GM12878 (cell line): Measurements from ENCODE around the gene GATAD2B. TPM values are rescaled to one million over a fixed set of nuclear protein-coding genes. Genes with fewer than 3 reads are reported as not detected.

Source experiments
- ATAC-seq: fragments of 200-7000 bp; cut with Tn5 transposase; 3 replicates; pipeline ENCODE4 v1.9.1; 2020; ENCODE audit warnings: mild to moderate bottlenecking, moderate library complexity
- BruUV-seq: library from RNA; stranded (reverse); fragments of 400-500 nt; replicated peaks from 2 replicates; lab custom pipeline; 2021; lab: Mats Ljungman, UMichigan
- CTCF ChIA-PET: fragments of 300-600 bp; sonication (Branson Sonifier 250); formaldehyde crosslinking; extraction: SDS; loops from one replicate; lab custom pipeline; 2021; ENCODE audit warnings: inconsistent platforms; lab: Yijun Ruan, JAX
- POLR2A ChIA-PET: fragments of 350-600 bp; formaldehyde crosslinking; extraction: SDS; loops from one replicate; lab custom pipeline; 2021; ENCODE audit warnings: inconsistent platforms; lab: Charles Lee
- RAD21 ChIA-PET: fragments of 300-600 bp; sonication (Branson Sonifier 250); formaldehyde crosslinking; loops from one replicate; lab custom pipeline; 2023; ENCODE audit warnings: antibody characterized with exemption; ENCODE audit not compliant: unreplicated experiment; lab: Charles Lee
- SMC1A ChIA-PET: fragments of 300-600 bp; sonication (Branson Sonifier 250); formaldehyde crosslinking; loops from one replicate; lab custom pipeline; 2023; ENCODE audit not compliant: unreplicated experiment, uncharacterized antibody; lab: Charles Lee
- DNase-seq: peaks from one replicate; pipeline ENCODE4 v3.0.0-alpha.2; 2011; ENCODE audit warnings: low read depth, low spot score
- FAIRE-seq: peaks from 3 replicates; lab custom pipeline; 2011; peaks lifted over from hg19 to GRCh38; lab: Jason Lieb, UNC
- H2AFZ ChIP-seq: 2 replicates; pipeline ENCODE4 v1.6.0; 2011; ENCODE audit warnings: low read depth, low read length, control low read depth; ENCODE audit not compliant: control insufficient read depth
- H3K27ac ChIP-seq: 2 replicates; pipeline ENCODE4 v1.5.1; 2011; ENCODE audit warnings: control low read depth; ENCODE audit not compliant: control insufficient read depth, insufficient read depth
- H3K27me3 ChIP-seq, 2 experiments: replicated peaks in 1 of 2; 2 replicates each; pipeline versions ENCODE4 v1.6.0 to v1.6.1; 2011; ENCODE audit warnings: low read length in 1 of 2; ENCODE audit not compliant: control insufficient read depth in 2 of 2, insufficient read depth in 2 of 2
- H3K36me3 ChIP-seq, 2 experiments: 2 replicates each; pipeline ENCODE4 v1.5.1; 2011; ENCODE audit warnings: low read length in 1 of 2; ENCODE audit not compliant: control insufficient read depth in 2 of 2, insufficient read depth in 2 of 2
- H3K4me1 ChIP-seq: 2 replicates; pipeline ENCODE4 v1.6.1; 2011; ENCODE audit warnings: mild to moderate bottlenecking, low read length, moderate library complexity, mixed read lengths; ENCODE audit not compliant: control insufficient read depth, insufficient read depth
- H3K4me2 ChIP-seq: 2 replicates; pipeline ENCODE4 v1.6.0; 2011; ENCODE audit warnings: control low read depth; ENCODE audit not compliant: control insufficient read depth, insufficient read depth
- H3K4me3 ChIP-seq: fragments of 200-600 bp; sonication (generic); 2 replicates; pipeline ENCODE4 v1.5.1; 2016
- H3K79me2 ChIP-seq: 2 replicates; pipeline ENCODE4 v1.6.0; 2011; ENCODE audit warnings: low read length; ENCODE audit not compliant: control insufficient read depth, insufficient read depth
- H3K9ac ChIP-seq: 2 replicates; pipeline ENCODE4 v1.8.0; 2011; ENCODE audit warnings: low read length, control low read depth, mixed read lengths; ENCODE audit not compliant: control insufficient read depth, insufficient read depth
- H3K9me3 ChIP-seq: replicated peaks from 3 replicates; pipeline ENCODE4 v1.5.1; 2011; ENCODE audit warnings: mild to moderate bottlenecking, low read length; ENCODE audit not compliant: control insufficient read depth, insufficient read depth
- H4K20me1 ChIP-seq: 2 replicates; pipeline ENCODE4 v1.6.0; 2011; ENCODE audit not compliant: control insufficient read depth, insufficient read depth
- CHD4 ChIP-seq: fragments of 200-600 bp; sonication (generic); IDR thresholded peaks from 2 replicates; pipeline ENCODE4 v1.6.1; 2016; ENCODE audit warnings: mild to moderate bottlenecking
- CTCF ChIP-seq, 3 experiments: IDR thresholded peaks in 2 of 3; conservative IDR thresholded peaks in 1 of 3; 2 replicates each; pipeline ENCODE4 v1.5.1; 2011; ENCODE audit warnings: low read depth in 3 of 3, low read length in 3 of 3, mild to moderate bottlenecking in 3 of 3, control low read depth in 2 of 3, moderate library complexity in 2 of 3, inconsistent platforms in 1 of 3, mixed read lengths in 1 of 3; ENCODE audit not compliant: control insufficient read depth in 2 of 3, insufficient read depth in 1 of 3; ENCODE audit errors: extremely low read depth in 1 of 3
- IKZF1 ChIP-seq: fragments of 450-650 bp; conservative IDR thresholded peaks from 2 replicates; pipeline ENCODE4 v1.6.1; 2017; ENCODE audit warnings: antibody characterized with exemption, mild to moderate bottlenecking
- MXI1 ChIP-seq: fragments of 150-350 bp; IDR thresholded peaks from 2 replicates; pipeline ENCODE4 v1.6.1; 2011; ENCODE audit warnings: low read depth, mild to moderate bottlenecking, inconsistent platforms, low read length, improper control_type of control experiment
- PBX3 ChIP-seq: IDR thresholded peaks from 2 replicates; pipeline ENCODE4 v1.6.1; 2011; ENCODE audit warnings: mild to moderate bottlenecking, low read depth, low read length, moderate library complexity; ENCODE audit not compliant: insufficient replicate concordance
- PKNOX1 ChIP-seq: fragments of 450-650 bp; IDR thresholded peaks from 2 replicates; pipeline ENCODE4 v1.6.1; 2016; ENCODE audit warnings: mild to moderate bottlenecking
- RAD21 ChIP-seq: IDR thresholded peaks from 2 replicates; pipeline ENCODE4 v1.6.1; 2011; ENCODE audit warnings: mild to moderate bottlenecking, low read depth, low read length, moderate library complexity; ENCODE audit not compliant: insufficient read depth
- RUNX3 ChIP-seq: IDR thresholded peaks from 2 replicates; pipeline ENCODE4 v1.6.1; 2012; ENCODE audit warnings: low read length, inconsistent platforms
- SMARCA5 ChIP-seq: fragments of 450-650 bp; IDR thresholded peaks from 2 replicates; pipeline ENCODE4 v1.6.1; 2017; ENCODE audit warnings: mild to moderate bottlenecking
- SMC3 ChIP-seq: IDR thresholded peaks from 2 replicates; pipeline ENCODE4 v1.6.1; 2011; ENCODE audit warnings: low read length, improper control_type of control experiment, borderline replicate concordance
- ZBTB4 ChIP-seq: fragments of 450-650 bp; formaldehyde crosslinking; IDR thresholded peaks from 2 replicates; pipeline ENCODE4 v1.4.0; 2022; ENCODE audit warnings: mild to moderate bottlenecking, moderate library complexity
- WGBS: methylation state at CpG from one replicate; pipeline ENCODE4 v1.1.6; 2016; ENCODE audit warnings: low lambda C conversion rate; ENCODE audit not compliant: insufficient replicate concordance, insufficient coverage; ENCODE audit errors: missing lambda C conversion rate; 5-methylcytosine and 5-hydroxymethylcytosine counted together
- in situ Hi-C: fragments of 300-500 bp; cut with MboI; formaldehyde crosslinking; loops from 9 replicates; pipeline ENCODE4 v1.14.3; 2018; ENCODE audit warnings: mixed read lengths
- intact Hi-C: fragments of 100-400 bp; cut with micrococcal nuclease; formaldehyde crosslinking; loops from one replicate; pipeline ENCODE4 v1.14.2; 2022; ENCODE audit not compliant: unreplicated experiment
- polyA plus RNA-seq, 11 experiments: library from polyadenylated mRNA; depleted of rRNA in 4 of 11; unstranded in 6 of 11; stranded (reverse) in 5 of 11; fragments of >200 nt; fragmentation: Nextera tagmentation in 4 of 11; fragmentation: Illumina TruSeq in 1 of 11; extraction: Ambion mirVana in 4 of 11; extraction: Trizol in 1 of 11; gene quantifications; 1 replicate in 1 of 11; 2 replicates in 10 of 11; pipeline versions ENCODE4 v1.2.1 to v1.2.3, GENCODE V29; 2011 to 2016; ENCODE audit warnings: inconsistent platforms in 2 of 11, missing spikeins in 2 of 11, low read depth in 1 of 11
- total RNA-seq, 4 experiments: library from RNA; depleted of rRNA in 3 of 4; stranded (reverse); fragments of >200 nt in 3 of 4; fragmentation: Illumina TruSeq in 1 of 4; extraction: Trizol in 1 of 4; gene quantifications; 2 replicates each; pipeline versions ENCODE4 v1.2.1 to v1.2.3, GENCODE V29; 2013 to 2021

GATAD2B gene
- total and polyA plus RNA-seq, 10 of the 15 experiments (the other 5 are each of a cell fraction or from before 2014, with no cell fraction given) = 2.4 to 63.1 (median 8.7) TPM

GRCh38 chr1:153919876-153920852, 2.6 kb downstream of the GATAD2B start:
- Histone ChIP-seq H3K9me3 (no peaks in the 10 kb centered on the region), H3K36me3 (peaks cover 0 to 9% of the 10 kb centered on the region in 2 experiments; a peak in 2 of 4 replicates), H2AFZ (no peak overlapping the region), H3K27me3 (no peaks in the 10 kb centered on the region), H3K9ac (peak overlapping the region; percentile 78), H3K79me2 (peaks cover 77% of the 10 kb centered on the region), H3K4me2 (peak overlapping the region; percentile 93), H3K4me1 (peaks cover 3% of the 10 kb centered on the region; the same call in 1 of the 2 replicates), H3K4me3 (peak overlapping the region; percentile 98), H4K20me1 (no peaks in the 10 kb centered on the region; the same call in 1 of the 2 replicates), H3K27ac (peak overlapping the region; percentile 83)
- intact Hi-C loops = loop anchor here (1.0 to 5.0 kb wide), 3 partner anchors 78 to 113 kb away; no protein-coding TSS in a partner anchor
- 25% methylated on average over 4 of the region's 4 CpGs for WGBS
- ChIA-PET POLR2A (interaction anchor here (0.9 to 10.1 kb wide), 12 partner anchors 9 to 99 kb away, joined by 3 to 83 read pairs (median 5); partner anchors contain the start of genes CREB3L4, DENND4B, JTB and SLC39A1), RAD21 (interaction anchor here (0.6 to 6.4 kb wide), 21 partner anchors 9 to 128 kb away, joined by 3 to 55 read pairs (median 4); partner anchors contain the start of genes CREB3L4, CRTC2, DENND4B and JTB), SMC1A (interaction anchor here (0.8 to 7.7 kb wide), 27 partner anchors 10 to 257 kb away, joined by 3 to 59 read pairs (median 5); partner anchors contain the start of genes DENND4B and RAB13), CTCF (interaction anchor here (0.6 to 14.9 kb wide), 35 partner anchors 8 to 415 kb away, joined by 3 to 138 read pairs (median 4); partner anchors contain the start of genes CREB3L4, DENND4B, JTB and RAB13)
- no TSS peak for BruUV-seq
- in situ Hi-C loops = no loop called here
- DNase-seq (no peak), ATAC-seq (peak; percentile 2), FAIRE-seq (no peak)
- TF ChIP-seq CHD4 = no peak
- TF ChIP-seq PBX3 = peak; percentile 68
- peak; percentile 51; the same call in 1 of the 2 replicates for TF ChIP-seq SMC3
- peak; percentile 47 to 59 (median 53); a peak in 5 of 6 replicates for TF ChIP-seq CTCF (IDR thresholded peaks at IDR 0.05 in 2 of 3, conservative IDR thresholded peaks at IDR 0.05 in 1 of 3; ENCODE audit: control insufficient read depth in 2 of 3, extremely low read depth in 1 of 3, insufficient read depth in 1 of 3, low read depth in 3 of 3, low read length in 3 of 3)
- 0 out of 2 replicates have a peak, but pooled peaks have one; percentile 30 for TF ChIP-seq MXI1
- peak; percentile 67 for TF ChIP-seq RAD21
- TF ChIP-seq RUNX3 = peak; percentile 54; the same call in 1 of the 2 replicates
- TF ChIP-seq IKZF1 = 0 out of 2 replicates have a peak, but pooled peaks have one; percentile 34
- TF ChIP-seq PKNOX1 = peak; percentile 69
- TF ChIP-seq SMARCA5 = no peak
- TF ChIP-seq ZBTB4 (CRISPR knock-in tag) = no peak
